ENCODE measurements around the gene FANCC. TPM values are rescaled to one million over a fixed set of nuclear protein-coding genes. Genes with fewer than 3 reads are reported as not detected.
"Not testable (repeated sequence)": the region's sequence is repeated elsewhere in the genome, so short reads cannot be mapped to it uniquely, and the experiment has no call there.

The FANCC gene
- total RNA-seq, 2 donors from 2014 or later, result 7.5 to 12.5 TPM

- 62 to 65% methylated on average over 4 of the region's 4 CpGs for WGBS, 2 donors
- H3K36me3 ChIP-seq (replicated peaks in 1 of 2; ENCODE audit: insufficient read depth in 1 of 2, low read depth in 2 of 2), result no peaks in the 10 kb centered on the region
- no peaks in the 10 kb centered on the region for H3K27me3 ChIP-seq
- H3K9me3 ChIP-seq, result no peaks in the 10 kb centered on the region
- ATAC-seq (no peak), DNase-seq (no peak)
- TF ChIP-seq CTCF (IDR thresholded peaks at IDR 0.05), result no peak
- no peak for TF ChIP-seq POLR2A (IDR thresholded peaks at IDR 0.05)
- H3K27ac ChIP-seq, result no peak overlapping the region
- H3K4me1 ChIP-seq, result peaks cover 21% of the 10 kb centered on the region
- H3K4me3 ChIP-seq, result no peak overlapping the region
- intact Hi-C loops (cut with DNase I), result no loop called here
Observed at GRCh38 chr9:95273369-95274022, 44.0 kb downstream of the FANCC start.

- H3K27me3 ChIP-seq, result no peaks in the 10 kb centered on the region
- 92 to 94% methylated on average over 8 of the region's 8 CpGs for WGBS, 2 donors
- peaks cover 25% of the 10 kb centered on the region for H3K4me1 ChIP-seq
- intact Hi-C loops (cut with DNase I), result no loop called here
- H3K27ac ChIP-seq, result no peak overlapping the region
- H3K9me3 ChIP-seq, result no peaks in the 10 kb centered on the region
- no peaks in the 10 kb centered on the region for H3K36me3 ChIP-seq (replicated peaks in 1 of 2; ENCODE audit: insufficient read depth in 1 of 2, low read depth in 2 of 2)
- H3K4me3 ChIP-seq, result no peak overlapping the region
- DNase-seq, result no peak
- ATAC-seq, result no peak
- TF ChIP-seq CTCF (IDR thresholded peaks at IDR 0.05), result no peak
- no peak for TF ChIP-seq POLR2A (IDR thresholded peaks at IDR 0.05)
Observed at GRCh38 chr9:95272830-95273229, 44.7 kb downstream of the FANCC start.

- TF ChIP-seq CTCF (IDR thresholded peaks at IDR 0.05) (no peak), POLR2A (IDR thresholded peaks at IDR 0.05) (no peak)
- no peak for DNase-seq
- Histone ChIP-seq H3K4me1 (peaks cover 33% of the 10 kb centered on the region), H3K36me3 (replicated peaks in 1 of 2; ENCODE audit: insufficient read depth in 1 of 2, low read depth in 2 of 2) (no peaks in the 10 kb centered on the region), H3K4me3 (no peak overlapping the region), H3K9me3 (no peaks in the 10 kb centered on the region), H3K27me3 (no peaks in the 10 kb centered on the region), H3K27ac (no peak overlapping the region)
- WGBS, 2 donors, result 71 to 87% methylated on average over 4 of the region's 4 CpGs
- intact Hi-C loops (cut with DNase I), result no loop called here
- no peak for ATAC-seq
Observed at GRCh38 chr9:95270790-95271189, 46.7 kb downstream of the FANCC start.

- Histone ChIP-seq H3K4me1 (peaks cover 40% of the 10 kb centered on the region), H3K27ac (peak overlapping the region; percentile 36 to 66 (median 55))
- 35 to 39% methylated on average over 18 of the region's 18 CpGs for WGBS, 2 donors
- DNase-seq, result peak; percentile 27 to 42 (median 34)
- H3K27me3 ChIP-seq; H3K36me3 ChIP-seq (replicated peaks in 1 of 2; ENCODE audit: insufficient read depth in 1 of 2, low read depth in 2 of 2); H3K9me3 ChIP-seq; intact Hi-C loops (cut with DNase I); H3K4me3 ChIP-seq: not testable (repeated sequence)
- peak; percentile 54 for ATAC-seq
Observed at GRCh38 chr9:95269803-95270773, 47.4 kb downstream of the FANCC start.

GRCh38 chr9:95268681-95269080, 48.8 kb downstream of the FANCC start:
- intact Hi-C loops (cut with DNase I), result no loop called here
- H3K27me3 ChIP-seq, result no peaks in the 10 kb centered on the region
- peak overlapping the region in 1 of 4 donors; percentile 36 for H3K27ac ChIP-seq
- H3K4me1 ChIP-seq, result peaks cover 44% of the 10 kb centered on the region
- H3K36me3 ChIP-seq (replicated peaks in 1 of 2; ENCODE audit: insufficient read depth in 1 of 2, low read depth in 2 of 2), result no peaks in the 10 kb centered on the region
- DNase-seq (peak; percentile 53 to 87 (median 79)), ATAC-seq (peak; percentile 77)
- 29 to 30% methylated on average over 2 of the region's 2 CpGs for WGBS, 2 donors
- no peaks in the 10 kb centered on the region for H3K9me3 ChIP-seq
- peak; percentile 17 to 77 (median 53) for TF ChIP-seq CTCF (IDR thresholded peaks at IDR 0.05)
- TF ChIP-seq POLR2A (IDR thresholded peaks at IDR 0.05), result no peak
- no peak overlapping the region for H3K4me3 ChIP-seq

All from body of pancreas (tissue), 4 donors.